AG20443 (cell line): ENCODE results near the gene IFNA4.
"Not testable (repeated sequence)": the region's sequence is repeated elsewhere in the genome, so short reads cannot be mapped to it uniquely, and the experiment has no call there.

Experiments
- DNase-seq: peaks from one replicate; pipeline ENCODE4 v3.0.0; 2012; ENCODE audit warnings: low spot score, mixed read lengths

The IFNA4 gene

GRCh38 chr9:21187487-21187886 is at the start of gene IFNA4:
Gene IFNA4 (minus strand): TSS chr9:21187587. CDS start chr9:21187531, 56 bp downstream.
- DNase-seq: not testable (repeated sequence)

DNA sequence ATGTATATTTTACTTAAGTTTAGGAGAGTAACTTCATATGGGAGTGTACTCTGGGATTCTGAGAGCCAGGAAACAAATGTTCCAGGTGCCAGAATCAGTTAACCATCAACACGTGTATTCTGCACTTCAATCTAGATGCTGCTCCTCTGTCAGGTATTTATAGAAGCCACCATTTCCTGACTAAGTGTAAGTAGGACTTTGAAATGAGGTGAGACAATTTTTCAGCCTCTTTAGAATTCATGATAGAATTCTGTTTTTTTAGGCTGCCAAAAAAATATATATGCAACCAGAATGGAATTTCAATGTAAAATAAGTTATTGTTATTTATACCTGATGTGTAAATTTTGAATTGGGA is 49.0 kb upstream of the IFNA4 start:
- DNase-seq: not testable (repeated sequence)

GRCh38 chr9:21235468-21236359 is 48.3 kb upstream of the IFNA4 start:
- peak; percentile 55 for DNase-seq

GRCh38 chr9:21234153-21234687 is 46.8 kb upstream of the IFNA4 start:
- no peak for DNase-seq

DNA sequence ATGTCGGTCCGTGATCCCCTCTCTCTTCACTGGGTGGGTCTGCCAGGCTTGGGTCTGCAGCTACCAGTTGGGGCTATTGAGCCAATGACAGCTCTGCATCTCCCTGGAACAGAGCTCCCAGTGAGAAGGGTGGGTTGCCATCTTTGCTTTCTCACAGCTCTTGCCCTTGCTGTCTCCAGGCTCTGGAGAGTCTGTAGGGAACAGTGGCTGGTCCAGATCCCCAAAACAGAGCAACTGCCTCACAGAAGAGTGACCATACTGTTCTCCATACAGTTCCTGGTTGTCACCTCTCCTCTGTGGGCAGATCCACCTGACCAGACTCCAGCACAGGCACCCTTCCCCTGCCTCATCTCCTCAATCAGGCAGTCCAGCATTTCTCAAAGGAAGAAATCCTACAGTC is 45.9 kb upstream of the IFNA4 start:
- no peak for DNase-seq

- no peak for DNase-seq
Measured at GRCh38 chr9:21228122-21228521, 40.7 kb upstream of the IFNA4 start, which contains the start of gene IFNA17. Gene IFNA17 (minus strand): TSS chr9:21228222. CDS start chr9:21228173, 49 bp downstream.

GRCh38 chr9:21217211-21217610 is 29.8 kb upstream of the IFNA4 start, which contains the start of gene IFNA16:
Gene IFNA16 (minus strand): TSS chr9:21217311. CDS start chr9:21217305, 6 bp downstream.
- not testable (repeated sequence) for DNase-seq

DNA sequence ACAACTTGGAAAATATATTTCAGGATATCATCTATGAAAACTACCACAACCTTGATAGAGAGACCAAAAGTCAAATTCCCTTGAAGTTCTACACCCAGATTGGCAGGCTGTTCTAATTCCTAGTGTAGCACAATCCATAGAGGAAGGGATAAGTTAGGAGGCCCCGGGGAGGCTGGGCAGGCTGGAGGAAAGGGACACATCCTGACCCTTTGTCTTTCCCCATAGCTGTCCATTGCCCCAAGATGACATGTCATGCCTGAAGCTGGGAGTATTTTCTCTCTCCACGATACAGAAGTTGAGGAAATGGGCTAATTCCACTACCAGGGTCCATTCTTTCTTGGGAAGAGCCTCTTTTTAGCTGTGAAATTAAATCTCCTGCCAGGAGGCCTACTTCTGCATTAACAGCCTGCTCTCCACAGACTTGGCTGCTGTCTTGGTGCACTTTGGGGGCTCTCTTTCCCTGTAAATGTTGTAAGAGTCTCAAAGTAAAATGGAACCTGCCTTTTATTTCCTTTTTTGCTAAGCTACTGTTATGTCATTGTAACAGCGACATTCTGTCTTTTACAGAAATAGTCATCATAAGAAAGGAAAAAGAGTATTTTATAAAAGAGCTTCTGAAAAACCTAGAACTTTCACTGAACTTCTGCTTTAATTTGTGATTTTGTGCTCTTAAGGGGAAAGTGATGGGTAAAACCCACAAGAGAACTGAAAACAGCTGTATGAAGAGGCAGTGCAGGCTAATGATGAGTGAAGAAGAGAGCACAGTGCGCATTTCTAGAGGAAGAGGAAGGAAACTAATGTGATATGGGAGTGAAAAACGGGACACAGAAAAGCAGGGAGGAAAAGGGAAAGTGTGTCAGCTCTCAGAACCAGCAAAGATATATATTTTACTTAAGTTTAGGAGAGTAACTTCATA is 26.3 kb upstream of the IFNA4 start:
- DNase-seq: not testable (repeated sequence)

GRCh38 chr9:21212160-21212559 is 24.8 kb upstream of the IFNA4 start:
- not testable (repeated sequence) for DNase-seq

- not testable (repeated sequence) for DNase-seq
Measured at GRCh38 chr9:21210782-21211181, 23.4 kb upstream of the IFNA4 start.

DNA sequence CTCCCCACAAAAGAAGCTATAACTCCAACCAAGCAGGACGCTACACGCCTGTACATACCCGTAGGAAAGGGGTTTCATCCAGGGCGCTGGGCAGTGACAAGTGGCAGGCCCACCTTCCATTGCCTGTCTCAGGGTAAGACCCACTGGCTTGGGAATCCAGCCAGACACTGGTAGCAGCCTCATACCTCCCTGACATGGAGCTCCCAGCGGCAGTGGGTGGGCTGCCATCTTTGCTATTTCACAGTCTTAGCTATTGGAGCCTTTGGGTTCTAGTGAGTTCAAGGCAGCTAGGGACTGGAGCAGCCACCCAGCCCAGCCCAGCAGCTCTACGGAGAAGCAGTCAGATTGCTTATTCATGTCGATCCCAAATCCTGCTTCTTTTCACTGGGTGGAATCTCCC is 22.9 kb upstream of the IFNA4 start:
- no peak for DNase-seq

DNA sequence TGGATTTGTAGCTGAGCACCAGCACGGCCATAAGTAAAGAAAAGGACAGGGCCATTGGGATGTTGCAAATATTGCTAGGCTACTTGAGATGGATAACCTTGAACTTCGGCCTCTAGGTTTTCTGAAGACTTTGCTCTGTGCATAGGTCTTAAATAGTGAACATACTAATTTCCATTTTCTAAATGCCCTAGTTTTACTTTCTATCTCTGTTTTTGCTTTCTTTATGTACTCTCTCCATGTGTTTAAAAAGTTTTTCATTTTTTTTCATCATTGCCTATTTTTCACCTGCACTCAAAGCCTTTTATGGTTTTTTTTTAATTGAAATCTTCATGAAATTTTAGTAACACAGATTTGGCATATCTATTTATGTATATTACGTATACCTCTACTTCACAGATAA is 19.7 kb upstream of the IFNA4 start, which contains the start of gene IFNA10:
IFNA10 (minus strand) TSS at position 101 of the 400 bp plus-strand sequence; CDS start at position 55, 46 bp downstream.
- not testable (repeated sequence) for DNase-seq

DNA sequence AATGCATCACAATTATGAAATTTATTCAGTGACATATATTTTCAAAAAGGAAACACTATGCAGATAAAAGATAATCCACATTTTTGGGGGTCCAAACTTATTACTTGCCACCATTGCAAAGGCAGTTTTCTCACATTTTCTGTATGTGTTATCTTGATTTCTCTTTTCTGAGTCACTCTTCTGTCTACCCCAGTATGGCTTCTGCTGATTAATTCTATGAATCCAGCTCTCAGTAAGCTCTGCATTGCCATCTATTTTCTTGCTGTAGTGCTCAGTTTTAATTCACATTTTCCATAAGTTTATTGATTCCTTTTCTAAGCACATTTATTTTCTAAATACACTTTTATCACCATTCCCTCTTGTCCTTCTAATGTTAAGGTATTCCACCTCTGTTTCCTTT is 17.8 kb upstream of the IFNA4 start:
- DNase-seq: no peak

- not testable (repeated sequence) for DNase-seq
Measured at GRCh38 chr9:21202105-21202504, 14.7 kb upstream of the IFNA4 start, which contains the start of gene IFNA7. Gene IFNA7 (minus strand): TSS chr9:21202205. CDS start chr9:21202165, 40 bp downstream.

GRCh38 chr9:21194867-21195776 is 7.7 kb upstream of the IFNA4 start:
- not testable (repeated sequence) for DNase-seq

DNA sequence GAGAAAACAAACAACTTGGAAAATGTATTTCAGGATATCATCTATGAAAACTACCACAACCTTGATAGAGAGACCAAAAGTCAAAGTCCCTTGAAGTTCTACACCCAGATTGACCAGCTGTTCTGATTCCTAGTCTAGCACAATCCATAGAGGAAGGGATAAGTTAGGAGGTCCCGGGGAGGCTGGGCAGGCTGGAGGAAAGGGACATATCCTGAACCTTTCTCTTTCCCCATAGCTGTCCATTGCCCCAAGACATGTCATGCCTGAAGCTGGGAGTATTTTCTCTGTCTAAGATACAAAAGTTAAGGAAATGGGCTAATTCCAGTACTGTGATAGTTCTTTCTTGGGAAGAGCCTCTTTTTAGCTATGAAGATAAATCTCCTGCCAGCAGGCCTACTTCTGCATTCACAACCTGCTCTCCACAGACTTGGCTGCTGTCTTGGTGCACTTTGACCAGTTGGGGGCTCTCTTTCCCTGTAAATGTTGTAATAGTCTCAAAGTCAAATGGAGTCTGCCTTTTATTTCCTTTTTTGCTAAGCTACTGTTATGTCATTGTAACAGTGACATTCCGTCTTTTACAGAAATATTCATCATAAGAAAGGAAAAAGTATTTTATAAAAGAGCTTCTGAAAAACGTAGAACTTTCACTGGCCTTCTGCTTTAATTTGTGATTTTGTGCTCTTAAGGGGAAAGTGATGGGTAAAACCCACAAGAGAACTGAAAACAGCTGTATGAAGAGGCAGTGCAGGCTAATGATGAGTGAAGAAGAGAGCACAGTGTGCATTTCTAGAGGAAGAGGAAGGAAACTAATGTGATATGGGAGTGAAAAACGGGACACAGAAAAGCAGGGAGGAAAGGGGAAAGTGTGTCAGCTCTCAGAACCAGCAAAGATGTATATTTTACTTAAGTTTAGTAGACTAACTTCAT is 4.3 kb downstream of the IFNA4 start:
- DNase-seq: not testable (repeated sequence)

- no peak for DNase-seq
Measured at GRCh38 chr9:21174671-21175070, 12.7 kb downstream of the IFNA4 start.

DNA sequence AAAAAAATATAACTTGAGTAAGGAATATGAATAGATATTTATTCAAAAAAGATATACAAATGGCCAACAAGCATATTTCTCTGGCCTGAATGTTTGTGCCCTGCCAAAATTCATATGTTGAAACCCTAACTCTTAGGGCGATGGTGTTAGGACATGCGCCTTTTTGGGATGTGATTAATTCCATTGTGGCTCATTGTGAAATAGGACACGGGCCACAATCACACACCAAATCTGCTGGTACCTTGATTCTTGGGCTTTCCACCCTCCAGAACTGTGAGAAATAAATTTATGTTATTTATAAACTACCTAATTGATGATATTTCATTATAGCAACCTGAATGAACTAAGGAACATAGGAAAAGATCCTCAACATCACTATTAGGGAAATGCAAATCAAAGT is 15.2 kb downstream of the IFNA4 start:
- DNase-seq: no peak

DNA sequence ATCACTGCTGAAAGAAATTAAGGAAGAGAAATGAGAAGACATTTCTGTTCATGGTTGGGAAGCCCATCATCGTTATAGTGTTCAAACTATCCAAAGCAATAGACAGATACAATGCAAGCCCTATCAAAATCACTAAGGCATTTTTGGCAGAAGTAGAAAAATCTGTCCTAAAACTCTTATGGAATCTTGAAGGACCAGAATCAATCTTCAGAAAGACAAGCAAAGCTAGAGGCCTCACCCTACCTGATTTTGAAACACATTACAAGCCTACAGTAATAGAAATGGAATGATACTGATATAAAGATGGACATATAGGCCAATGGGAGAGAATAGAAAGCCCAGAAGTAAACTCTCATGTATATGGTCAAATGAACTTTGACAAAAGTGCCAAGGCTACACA is 16.0 kb downstream of the IFNA4 start:
- no peak for DNase-seq

DNA sequence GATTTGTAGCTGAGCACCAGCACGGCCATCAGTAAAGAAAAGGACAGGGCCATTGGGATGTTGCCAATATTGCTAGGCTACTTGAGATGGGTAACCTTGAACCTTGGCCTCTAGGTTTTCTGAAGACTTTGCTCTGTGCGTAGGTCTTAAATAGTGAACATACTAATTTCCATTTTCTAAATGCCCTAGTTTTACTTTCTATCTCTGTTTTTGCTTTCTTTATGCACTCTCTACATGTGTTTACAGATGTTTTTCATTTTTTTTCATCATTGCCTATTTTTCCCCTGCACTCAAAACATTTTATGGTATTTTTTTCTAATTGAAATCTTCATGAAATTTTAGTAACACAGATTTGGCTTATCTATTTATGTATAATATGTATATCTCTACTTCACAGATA is 20.8 kb downstream of the IFNA4 start, which contains the start of gene IFNA21:
IFNA21 (minus strand) TSS at position 101 of the 400 bp plus-strand sequence; CDS start at position 53, 48 bp downstream.
- DNase-seq: not testable (repeated sequence)
